GM21526 (cell line): ENCODE measurements around the gene SYNM.

Experiments used
- ATAC-seq: cut with Tn5 transposase; IDR thresholded peaks from one replicate; pipeline ENCODE4 v1.9.1; 2021; ENCODE audit warnings: moderate library complexity; ENCODE audit not compliant: unreplicated experiment, low FRiP score

Gene SYNM

GRCh38 chr15:99163271-99164062 is 58.6 kb downstream of the SYNM start:
- no peak for ATAC-seq

DNA sequence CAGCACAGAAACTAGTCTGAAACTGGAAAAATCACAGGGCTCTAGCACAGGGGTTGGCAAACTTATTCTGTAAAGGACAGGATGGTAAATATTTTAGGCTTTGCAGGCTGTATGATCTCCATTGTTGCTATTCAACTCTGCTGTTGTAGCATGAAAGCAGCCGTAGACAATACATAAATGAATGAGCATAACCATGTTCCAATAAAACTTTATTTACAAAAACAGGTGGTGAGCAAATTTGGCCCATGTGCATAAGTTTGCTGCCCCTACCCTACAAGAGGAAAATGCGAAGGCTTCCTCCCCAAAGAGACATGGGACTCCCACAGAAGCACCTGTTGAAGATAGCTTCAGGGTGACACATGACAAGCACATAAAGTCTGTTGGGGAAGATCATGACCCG is 59.2 kb downstream of the SYNM start:
- no peak for ATAC-seq

DNA sequence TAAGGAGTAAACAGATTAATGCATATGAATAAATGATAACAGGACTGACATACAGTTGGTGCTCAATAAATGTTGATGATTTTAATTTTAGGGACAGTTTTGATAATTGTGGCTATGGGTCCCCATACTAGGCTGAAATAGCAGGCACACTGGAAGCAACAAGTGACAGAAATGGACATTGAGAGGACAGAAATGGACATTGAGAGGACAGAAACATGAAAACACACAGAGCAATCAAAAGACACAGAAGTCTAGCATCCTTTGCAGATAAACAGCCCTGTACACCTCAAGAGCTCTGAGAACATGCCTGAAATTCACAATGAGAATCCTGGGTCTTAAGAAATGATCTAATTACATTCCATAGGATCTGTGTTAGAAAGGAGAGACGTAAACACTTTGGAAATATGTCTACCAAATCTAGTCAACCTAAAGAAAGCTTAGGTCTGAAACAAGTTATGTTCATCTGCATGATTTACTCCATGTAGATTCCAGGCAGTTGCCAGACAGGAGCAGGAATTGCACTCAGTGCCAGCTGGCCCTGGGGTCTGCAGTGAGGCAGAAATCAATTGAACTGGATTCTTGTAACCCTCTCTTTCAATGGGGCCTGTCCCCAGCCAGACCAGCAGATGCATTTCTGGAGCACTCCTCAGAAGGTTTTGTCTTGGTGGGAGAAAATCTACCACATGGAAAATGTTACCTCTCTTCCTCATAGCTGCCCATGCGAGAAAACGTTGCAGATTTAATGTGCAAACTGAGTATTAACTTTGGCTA is 60.3 kb downstream of the SYNM start:
- no peak for ATAC-seq

DNA sequence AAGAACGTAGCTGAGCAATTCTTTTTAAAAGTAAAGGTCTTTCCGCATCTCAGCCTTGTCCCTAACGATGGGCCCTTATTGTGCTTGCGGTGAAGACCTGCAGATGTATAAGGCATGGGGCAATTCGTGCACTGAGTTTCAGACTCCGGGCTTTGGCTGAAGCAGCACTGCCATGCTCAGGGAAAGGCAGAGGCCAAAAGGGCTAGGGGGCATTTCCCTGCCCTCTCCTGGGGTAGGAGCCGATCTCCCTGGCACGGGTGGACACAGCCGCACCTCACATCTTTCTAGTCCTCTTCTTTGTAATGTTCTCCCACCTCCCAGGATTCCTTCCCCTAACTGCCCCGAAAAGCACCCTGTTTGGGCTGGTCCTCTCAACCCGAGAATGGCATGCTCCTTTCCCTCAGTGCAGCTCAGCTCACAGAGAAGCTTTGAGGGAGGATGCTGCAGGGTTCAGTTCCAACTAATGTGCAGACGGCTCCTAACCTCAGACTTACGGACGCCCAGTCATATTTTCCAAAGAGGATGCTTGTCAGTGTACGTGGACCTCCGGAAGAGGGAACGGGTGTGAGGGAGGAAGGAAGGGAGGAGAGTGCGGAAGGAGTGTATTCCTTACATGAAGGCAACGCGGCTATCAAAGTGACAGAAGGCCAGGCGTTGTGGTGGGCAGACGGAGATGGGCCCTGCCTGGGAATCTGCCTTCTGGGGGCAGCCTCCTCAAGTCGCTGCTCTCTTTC is 61.2 kb downstream of the SYNM start:
- no peak for ATAC-seq

GRCh38 chr15:99167201-99167600 is 62.3 kb downstream of the SYNM start:
- ATAC-seq: no peak

- no peak for ATAC-seq
Observed at GRCh38 chr15:99167640-99168039, 62.8 kb downstream of the SYNM start.

- ATAC-seq: no peak
Observed at GRCh38 chr15:99168601-99169580, 64.0 kb downstream of the SYNM start.

DNA sequence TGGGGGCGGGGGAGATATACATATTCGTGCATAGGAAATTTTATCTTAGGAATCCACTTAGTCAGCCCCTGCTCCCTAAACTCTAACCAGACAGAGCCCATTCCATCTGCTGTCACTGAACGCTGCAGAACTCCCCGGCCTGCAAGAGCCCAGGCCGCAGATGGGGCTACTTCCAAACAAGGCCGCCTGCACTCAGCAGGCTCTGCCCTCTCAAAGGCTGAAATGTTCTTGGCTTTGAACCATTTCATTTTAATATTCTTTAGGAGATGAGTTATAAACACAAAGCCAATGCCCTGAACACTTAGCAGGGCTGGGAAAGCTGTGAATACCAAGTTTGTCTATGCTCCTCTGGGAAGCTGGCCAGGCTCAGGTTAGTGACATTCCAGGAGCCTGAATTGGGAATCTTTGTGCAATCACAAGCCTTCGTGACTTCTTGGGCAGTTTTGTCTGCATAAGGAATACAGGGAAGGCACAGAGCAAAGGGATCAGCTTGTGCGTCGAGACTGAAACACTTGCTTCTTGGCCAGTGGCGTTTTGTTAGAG is 65.0 kb downstream of the SYNM start:
- no peak for ATAC-seq

- no peak for ATAC-seq
Observed at GRCh38 chr15:99170476-99171065, 65.7 kb downstream of the SYNM start.

- ATAC-seq: no peak
Observed at GRCh38 chr15:99172171-99172570, 67.3 kb downstream of the SYNM start.

DNA sequence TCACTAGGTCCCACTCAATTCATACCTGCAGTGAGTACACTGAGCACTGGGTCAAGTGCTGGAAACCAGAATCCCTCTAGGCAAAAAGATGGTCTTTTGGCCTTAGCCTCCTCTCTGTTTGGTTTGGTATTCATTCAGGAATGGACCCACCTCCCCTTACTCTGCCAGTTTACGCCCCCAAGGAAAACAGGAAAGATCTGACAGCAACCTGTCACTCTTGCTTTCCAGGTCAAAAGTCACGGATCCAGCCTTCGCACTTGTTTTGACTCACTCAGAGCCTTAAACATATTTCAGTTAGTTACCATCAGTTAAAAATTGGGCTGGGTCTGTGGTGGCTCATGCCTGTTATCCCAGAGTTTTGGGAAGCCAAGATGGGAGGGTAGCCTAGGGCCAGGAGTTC is 68.1 kb downstream of the SYNM start:
- ATAC-seq: no peak

GRCh38 chr15:99174567-99175395 is 69.9 kb downstream of the SYNM start:
- no peak for ATAC-seq

DNA sequence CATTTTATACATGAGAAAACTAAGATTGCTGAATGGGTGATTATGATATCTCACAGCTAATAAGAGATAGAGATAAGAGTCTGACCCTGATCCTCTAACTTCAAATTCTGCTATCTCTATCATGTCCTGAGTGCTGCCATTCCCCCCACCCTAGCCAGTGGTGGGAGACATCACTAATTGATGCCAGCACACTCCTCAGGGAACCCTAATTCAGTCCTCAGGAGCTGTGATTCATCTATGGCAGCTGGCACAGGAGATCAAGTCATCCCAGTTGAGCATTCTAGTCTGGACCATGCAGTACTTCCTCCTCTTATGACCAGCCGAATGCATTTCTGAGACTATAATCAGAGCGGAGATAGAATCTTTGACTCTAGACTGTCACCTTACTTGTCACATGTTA is 71.9 kb downstream of the SYNM start:
- no peak for ATAC-seq

DNA sequence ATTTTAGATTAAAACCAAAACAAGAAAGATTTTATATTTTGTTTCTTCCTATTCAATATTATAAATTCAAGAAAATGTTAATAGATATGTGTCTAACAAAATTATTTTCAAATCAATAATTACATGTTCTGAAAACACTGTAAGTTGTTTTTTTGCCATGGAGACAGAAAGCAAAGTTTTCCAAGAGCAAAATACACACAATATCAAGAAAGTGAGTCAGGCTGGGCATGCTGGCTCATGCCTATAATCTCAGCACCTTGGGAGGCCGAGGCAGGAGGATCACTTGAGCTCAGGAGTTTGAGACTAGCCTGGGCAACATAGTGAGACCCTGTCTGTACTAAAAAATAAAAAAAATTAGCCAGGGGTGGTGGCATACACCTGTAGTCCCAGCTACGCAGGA is 72.8 kb downstream of the SYNM start:
- ATAC-seq: no peak

GRCh38 chr15:99180086-99180963 is 75.4 kb downstream of the SYNM start:
- no peak for ATAC-seq

- ATAC-seq: no peak
Observed at GRCh38 chr15:99180964-99181306, 76.1 kb downstream of the SYNM start.

- no peak for ATAC-seq
Observed at GRCh38 chr15:99181545-99181971, 76.7 kb downstream of the SYNM start.

- no peak for ATAC-seq
Observed at GRCh38 chr15:99182791-99183190, 77.9 kb downstream of the SYNM start.
